Uterus (tissue), 4 donors: ENCODE data around the gene NANOS2. TPM values are rescaled to one million over a fixed set of nuclear protein-coding genes. Genes with fewer than 3 reads are reported as not detected.
"Not testable (repeated sequence)": the region's sequence is repeated elsewhere in the genome, so short reads cannot be mapped to it uniquely, and the experiment has no call there.

ENCODE experiments used
- DNase-seq, 2 donors: peaks; one replicate each; pipeline ENCODE4 v3.0.0-alpha.2; 2019 to 2020
- H3K27ac ChIP-seq, 2 donors: fragments of 200-600 bp; sonication (generic); 1 replicate in 1 of 2; 2 replicates in 1 of 2; pipeline ENCODE4 v1.5.1; 2016 to 2018
- H3K27me3 ChIP-seq, 2 donors: fragments of 200-600 bp; sonication (generic); one replicate each; pipeline ENCODE4 v1.5.1; 2018 to 2019; ENCODE audit warnings: control low read depth in 1 of 2
- H3K36me3 ChIP-seq, 2 donors: fragments of 200-600 bp; sonication (generic); one replicate each; pipeline ENCODE4 v1.5.1; 2019; ENCODE audit warnings: control low read depth in 1 of 2
- H3K4me1 ChIP-seq, 2 donors: fragments of 200-600 bp; sonication (generic); one replicate each; pipeline ENCODE4 v1.5.1; 2018 to 2019; ENCODE audit warnings: control low read depth in 1 of 2
- H3K4me3 ChIP-seq, 2 donors: fragments of 200-600 bp; sonication (generic); 1 replicate in 1 of 2; 2 replicates in 1 of 2; pipeline ENCODE4 v1.5.1; 2018 to 2019; ENCODE audit warnings: mild to moderate bottlenecking in 1 of 2
- H3K9me3 ChIP-seq, 2 donors: fragments of 200-600 bp; sonication (generic); one replicate each; pipeline ENCODE4 v1.5.1; 2019; ENCODE audit warnings: control low read depth in 1 of 2
- POLR2A ChIP-seq, 2 donors: fragments of 450-650 bp; IDR thresholded peaks; one replicate each; pipeline ENCODE4 v1.6.1; 2016; ENCODE audit warnings: antibody characterized with exemption in 2 of 2, mild to moderate bottlenecking in 1 of 2, moderate library complexity in 1 of 2
- intact Hi-C: fragments of 100-400 bp; cut with DNase I; formaldehyde crosslinking; loops from one replicate; pipeline ENCODE4 v1.15.1; 2023; ENCODE audit warnings: low total_unique reads
- total RNA-seq, 4 donors: library from RNA; depleted of rRNA in 3 of 4; stranded (reverse); fragments of >200 nt in 3 of 4; gene quantifications; one replicate each; pipeline versions ENCODE4 v1.1.0 to v1.2.4, GENCODE V29; 2014 to 2023
- TF ChIP-seq, protein P1 (sequence below), 4 experiments: fragments of 200-600 bp in 2 of 4; fragments of 450-650 bp in 2 of 4; sonication (generic) in 2 of 4; IDR thresholded peaks; one replicate each; pipeline ENCODE4 v1.5.1; 2016 to 2019; ENCODE audit warnings: antibody characterized with exemption in 4 of 4, mild to moderate bottlenecking in 2 of 4, moderate library complexity in 1 of 4
- donor health status: DM: yes; HTN: yes; CAD: no.

Gene NANOS2
- total RNA-seq, 4 donors from 2014 or later, result not detected

GRCh38 chr19:45873219-45873772 lies 41.3 kb downstream of the NANOS2 start:
- DNase-seq, result no peak
- Histone ChIP-seq H3K4me3 (no peak overlapping the region), H3K4me1 (no peaks in the 10 kb centered on the region), H3K27ac (no peak overlapping the region), H3K36me3 (no peaks in the 10 kb centered on the region), H3K9me3 (no peaks in the 10 kb centered on the region), H3K27me3 (no peaks in the 10 kb centered on the region)
- intact Hi-C loops, result no loop called here
- TF ChIP-seq, protein P1, sequence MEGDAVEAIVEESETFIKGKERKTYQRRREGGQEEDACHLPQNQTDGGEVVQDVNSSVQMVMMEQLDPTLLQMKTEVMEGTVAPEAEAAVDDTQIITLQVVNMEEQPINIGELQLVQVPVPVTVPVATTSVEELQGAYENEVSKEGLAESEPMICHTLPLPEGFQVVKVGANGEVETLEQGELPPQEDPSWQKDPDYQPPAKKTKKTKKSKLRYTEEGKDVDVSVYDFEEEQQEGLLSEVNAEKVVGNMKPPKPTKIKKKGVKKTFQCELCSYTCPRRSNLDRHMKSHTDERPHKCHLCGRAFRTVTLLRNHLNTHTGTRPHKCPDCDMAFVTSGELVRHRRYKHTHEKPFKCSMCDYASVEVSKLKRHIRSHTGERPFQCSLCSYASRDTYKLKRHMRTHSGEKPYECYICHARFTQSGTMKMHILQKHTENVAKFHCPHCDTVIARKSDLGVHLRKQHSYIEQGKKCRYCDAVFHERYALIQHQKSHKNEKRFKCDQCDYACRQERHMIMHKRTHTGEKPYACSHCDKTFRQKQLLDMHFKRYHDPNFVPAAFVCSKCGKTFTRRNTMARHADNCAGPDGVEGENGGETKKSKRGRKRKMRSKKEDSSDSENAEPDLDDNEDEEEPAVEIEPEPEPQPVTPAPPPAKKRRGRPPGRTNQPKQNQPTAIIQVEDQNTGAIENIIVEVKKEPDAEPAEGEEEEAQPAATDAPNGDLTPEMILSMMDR (IDR thresholded peaks at IDR 0.05), result no peak
- TF ChIP-seq POLR2A (IDR thresholded peaks at IDR 0.05), result no peak

DNA sequence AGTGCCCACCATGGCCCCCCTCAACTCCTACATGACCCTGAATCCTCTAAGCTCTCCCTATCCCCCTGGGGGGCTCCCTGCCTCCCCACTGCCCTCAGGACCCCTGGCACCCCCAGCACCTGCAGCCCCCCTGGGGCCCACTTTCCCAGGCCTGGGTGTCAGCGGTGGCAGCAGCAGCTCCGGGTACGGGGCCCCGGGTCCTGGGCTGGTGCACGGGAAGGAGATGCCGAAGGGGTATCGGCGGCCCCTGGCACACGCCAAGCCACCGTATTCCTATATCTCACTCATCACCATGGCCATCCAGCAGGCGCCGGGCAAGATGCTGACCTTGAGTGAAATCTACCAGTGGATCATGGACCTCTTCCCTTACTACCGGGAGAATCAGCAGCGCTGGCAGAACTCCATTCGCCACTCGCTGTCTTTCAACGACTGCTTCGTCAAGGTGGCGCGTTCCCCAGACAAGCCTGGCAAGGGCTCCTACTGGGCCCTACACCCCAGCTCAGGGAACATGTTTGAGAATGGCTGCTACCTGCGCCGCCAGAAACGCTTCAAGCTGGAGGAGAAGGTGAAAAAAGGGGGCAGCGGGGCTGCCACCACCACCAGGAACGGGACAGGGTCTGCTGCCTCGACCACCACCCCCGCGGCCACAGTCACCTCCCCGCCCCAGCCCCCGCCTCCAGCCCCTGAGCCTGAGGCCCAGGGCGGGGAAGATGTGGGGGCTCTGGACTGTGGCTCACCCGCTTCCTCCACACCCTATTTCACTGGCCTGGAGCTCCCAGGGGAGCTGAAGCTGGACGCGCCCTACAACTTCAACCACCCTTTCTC lies 42.3 kb downstream of the NANOS2 start:
- intact Hi-C loops, result no loop called here
- DNase-seq, result no peak
- H3K4me3 ChIP-seq, result no peak overlapping the region
- H3K27ac ChIP-seq, result no peak overlapping the region
- no peak for TF ChIP-seq POLR2A (IDR thresholded peaks at IDR 0.05)
- TF ChIP-seq, protein P1 (IDR thresholded peaks at IDR 0.05), result no peak
- no peaks in the 10 kb centered on the region for H3K4me1 ChIP-seq
- H3K36me3 ChIP-seq, result no peaks in the 10 kb centered on the region
- H3K9me3 ChIP-seq, result no peaks in the 10 kb centered on the region
- H3K27me3 ChIP-seq, result no peaks in the 10 kb centered on the region

DNA sequence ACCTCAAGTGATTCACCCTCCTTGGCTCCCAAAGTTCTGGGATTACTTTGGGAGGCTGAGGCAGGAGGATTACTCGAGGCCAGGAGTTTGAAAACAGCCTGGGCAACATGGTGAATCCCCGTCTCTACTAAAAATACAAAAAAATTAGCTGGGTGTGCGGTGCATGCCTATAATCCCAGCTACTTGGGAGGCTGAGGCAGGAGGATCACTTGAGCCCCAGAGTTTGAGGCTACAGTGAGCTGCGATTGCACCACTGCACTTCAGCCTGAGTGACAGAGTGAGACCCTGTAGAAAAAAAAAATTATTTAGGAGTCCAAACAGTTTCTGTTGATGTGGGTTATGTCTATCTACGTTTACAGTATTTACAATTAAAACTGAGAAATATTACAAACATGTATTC lies 43.8 kb downstream of the NANOS2 start:
- no peaks in the 10 kb centered on the region for H3K9me3 ChIP-seq
- no peaks in the 10 kb centered on the region for H3K36me3 ChIP-seq
- no peaks in the 10 kb centered on the region for H3K4me1 ChIP-seq
- intact Hi-C loops, result no loop called here
- TF ChIP-seq, protein P1 (IDR thresholded peaks at IDR 0.05), result no peak
- TF ChIP-seq POLR2A (IDR thresholded peaks at IDR 0.05), result no peak
- DNase-seq, result no peak
- no peaks in the 10 kb centered on the region for H3K27me3 ChIP-seq
- no peak overlapping the region for H3K4me3 ChIP-seq
- H3K27ac ChIP-seq, result no peak overlapping the region

DNA sequence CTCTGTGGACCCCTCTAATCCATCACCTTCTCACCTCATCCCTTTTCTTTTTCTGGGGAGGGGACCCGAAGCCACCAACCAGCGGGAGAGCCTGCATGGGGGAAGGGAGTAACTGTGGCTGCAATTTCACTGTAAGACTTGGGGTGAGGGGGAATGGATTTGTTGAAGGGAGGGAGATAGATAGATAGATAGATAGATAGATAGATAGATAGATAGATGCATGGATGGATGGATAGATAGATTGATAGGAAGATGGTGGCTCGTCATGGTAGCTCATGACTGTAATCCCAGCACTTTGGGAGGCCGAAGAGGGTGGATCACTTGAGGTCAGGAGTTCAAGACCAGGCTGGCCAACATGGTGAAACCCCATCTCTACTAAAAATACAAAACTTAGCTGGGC lies 47.3 kb downstream of the NANOS2 start:
- H3K27ac ChIP-seq, H3K9me3 ChIP-seq, H3K4me3 ChIP-seq, H3K27me3 ChIP-seq, intact Hi-C loops, DNase-seq, H3K4me1 ChIP-seq, H3K36me3 ChIP-seq: not testable (repeated sequence)

DNA sequence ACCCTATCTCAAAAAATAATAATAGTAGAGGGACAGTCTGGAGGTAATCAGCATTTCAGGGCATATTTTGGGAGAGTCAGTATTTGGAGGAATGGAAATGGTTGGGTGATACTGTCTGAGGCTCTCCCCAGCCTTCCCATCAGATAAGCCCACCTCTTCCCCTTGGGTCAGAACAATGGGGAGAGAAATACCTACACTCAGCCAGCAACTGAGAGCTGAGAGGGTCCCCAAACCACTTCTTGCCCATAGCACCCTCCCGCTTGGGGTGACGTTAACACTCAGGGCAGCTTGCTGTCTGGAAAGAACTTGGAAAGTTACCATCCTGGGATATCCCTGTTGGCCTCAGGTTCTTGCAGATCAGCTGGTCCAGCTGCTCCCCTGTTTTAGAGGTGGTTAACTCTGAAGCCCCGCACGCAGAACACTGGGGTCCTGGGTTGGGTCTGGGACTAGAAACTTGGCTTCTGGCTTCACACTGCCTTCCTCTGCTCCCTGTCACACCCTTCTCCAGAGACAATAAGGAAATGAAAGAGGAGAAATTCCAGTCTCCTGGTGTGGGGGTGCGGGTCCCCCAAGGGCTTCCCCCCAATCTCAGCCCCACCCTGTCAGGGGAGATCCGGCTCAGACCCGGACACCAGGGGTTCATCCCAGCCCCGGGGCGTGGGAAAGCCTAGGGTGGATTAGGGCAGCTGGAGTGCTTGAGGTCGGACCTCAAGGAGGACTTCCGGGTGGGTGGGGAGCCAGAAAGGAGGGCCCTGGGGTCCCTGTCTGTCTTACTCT lies 48.0 kb downstream of the NANOS2 start:
- H3K4me1 ChIP-seq, result peaks cover 0 to 7% of the 10 kb centered on the region in 2 donors
- H3K27me3 ChIP-seq, result peaks cover 7 to 9% of the 10 kb centered on the region in 2 donors
- H3K4me3 ChIP-seq, result no peak overlapping the region
- no peak for DNase-seq
- intact Hi-C loops, result no loop called here
- TF ChIP-seq POLR2A (IDR thresholded peaks at IDR 0.05), result no peak
- TF ChIP-seq, protein P1 (IDR thresholded peaks at IDR 0.05), result no peak
- no peaks in the 10 kb centered on the region for H3K36me3 ChIP-seq
- H3K27ac ChIP-seq, result no peak overlapping the region
- no peaks in the 10 kb centered on the region for H3K9me3 ChIP-seq
